Measurements from ENCODE around the gene SART3.
"Not testable (repeated sequence)": the region's sequence is repeated elsewhere in the genome, so short reads cannot be mapped to it uniquely, and the experiment has no call there.

The SART3 gene

GRCh38 chr12:108578813-108579212 lies 17.8 kb upstream of the SART3 start:
- DNase-seq: no peak

- DNase-seq: no peak
Observed at GRCh38 chr12:108578264-108578663, 17.3 kb upstream of the SART3 start.

GRCh38 chr12:108577458-108577857 lies 16.5 kb upstream of the SART3 start:
- DNase-seq: no peak

- peak; percentile 54 for DNase-seq
Observed at GRCh38 chr12:108576660-108577234, 15.8 kb upstream of the SART3 start.

- DNase-seq: no peak
Observed at GRCh38 chr12:108575199-108575912, 14.4 kb upstream of the SART3 start.

GRCh38 chr12:108574276-108574675 lies 13.3 kb upstream of the SART3 start:
- DNase-seq: not testable (repeated sequence)

GRCh38 chr12:108573317-108573716 lies 12.3 kb upstream of the SART3 start:
- no peak for DNase-seq

GRCh38 chr12:108572166-108572790 lies 11.3 kb upstream of the SART3 start:
- no peak for DNase-seq

- DNase-seq: no peak
Observed at GRCh38 chr12:108571609-108572165, 10.7 kb upstream of the SART3 start.

GRCh38 chr12:108570743-108571608 lies 10.0 kb upstream of the SART3 start:
- peak; percentile 69 for DNase-seq

GRCh38 chr12:108568338-108569154 lies 7.6 kb upstream of the SART3 start:
- DNase-seq: no peak

- no peak for DNase-seq
Observed at GRCh38 chr12:108567406-108568337, 6.7 kb upstream of the SART3 start.

GRCh38 chr12:108566452-108566851 lies 5.5 kb upstream of the SART3 start:
- no peak for DNase-seq

GRCh38 chr12:108565976-108566375 lies 5.0 kb upstream of the SART3 start:
- peak; percentile 48 for DNase-seq

- no peak for DNase-seq
Observed at GRCh38 chr12:108565146-108565545, 4.2 kb upstream of the SART3 start.

GRCh38 chr12:108564724-108565123 lies 3.8 kb upstream of the SART3 start:
- no peak for DNase-seq

GRCh38 chr12:108563804-108564151 lies 2.8 kb upstream of the SART3 start:
- DNase-seq: no peak

GRCh38 chr12:108563136-108563803 lies 2.3 kb upstream of the SART3 start:
- DNase-seq: peak; percentile 89

- peak; percentile 97 for DNase-seq
Observed at GRCh38 chr12:108562348-108563135, 1.6 kb upstream of the SART3 start, which contains the start of gene ISCU. TSS of gene ISCU (plus strand) at chr12:108562596. CDS start at chr12:108562623, 27 bp downstream.
